Esophagus squamous epithelium (tissue), 4 donors: ENCODE measurements around the gene SH3TC1.

ENCODE experiments used
- CTCF ChIP-seq, 6 experiments: fragments of 450-650 bp in 4 of 6; fragments of 200-600 bp in 2 of 6; sonication (generic) in 2 of 6; IDR thresholded peaks; one replicate each; pipeline ENCODE4 v1.5.1; 2016 to 2019; ENCODE audit warnings: antibody characterized with exemption in 6 of 6, mild to moderate bottlenecking in 4 of 6, moderate library complexity in 4 of 6
- POLR2A ChIP-seq, 4 donors: fragments of 450-650 bp; IDR thresholded peaks; one replicate each; pipeline ENCODE4 v1.6.1; 2017; ENCODE audit warnings: antibody characterized with exemption in 4 of 4, mild to moderate bottlenecking in 4 of 4, moderate library complexity in 3 of 4

- TF ChIP-seq CTCF (IDR thresholded peaks at IDR 0.05): no peak
- no peak for TF ChIP-seq POLR2A (IDR thresholded peaks at IDR 0.05)
Measured at GRCh38 chr4:8238036-8238511, 39.0 kb downstream of the SH3TC1 start.
